A549 (cell line): ENCODE data around the gene EIF4E2. TPM values are rescaled to one million over a fixed set of nuclear protein-coding genes. Genes with fewer than 3 reads are reported as not detected.

Experiments used
- ATAC-seq, 2 experiments: fragments of 200-7000 bp in 1 of 2; fragments of >200 bp in 1 of 2; cut with Nextera tagmentation in 1 of 2; cut with Tn5 transposase in 1 of 2; 3 replicates each; pipeline versions ENCODE4 v1.8.0 to v1.9.1; 2018 to 2020; ENCODE audit warnings: mild to moderate bottlenecking in 1 of 2, moderate library complexity in 1 of 2
- CTCF ChIA-PET: fragments of 300-600 bp; sonication (Branson Sonifier 250); formaldehyde crosslinking; extraction: SDS; loops from one replicate; lab custom pipeline; 2021; ENCODE audit warnings: antibody characterized with exemption, inconsistent platforms; lab: Yijun Ruan, JAX
- POLR2A ChIA-PET: fragments of 350-600 bp; formaldehyde crosslinking; extraction: SDS; loops from one replicate; lab custom pipeline; 2021; ENCODE audit warnings: antibody characterized with exemption, inconsistent platforms; lab: Yijun Ruan, JAX
- DNase-seq, 2 experiments: peaks; one replicate each; pipeline versions ENCODE4 v3.0.0 to v3.0.0-alpha.2; 2011 to 2016; ENCODE audit warnings: low read depth in 1 of 2, low spot score in 1 of 2
- FAIRE-seq: peaks from 2 replicates; lab custom pipeline; 2011; peaks lifted over from hg19 to GRCh38; lab: Jason Lieb, UNC
- H3K27ac ChIP-seq, 2 experiments: fragments of >200 bp; sonication (Bioruptor Twin); formaldehyde crosslinking; 3 replicates each; pipeline ENCODE4 v1.5.1; 2016 to 2017
- H3K4me1 ChIP-seq: fragments of >200 bp; sonication (Bioruptor Twin); formaldehyde crosslinking; 3 replicates; pipeline ENCODE4 v1.6.1; 2016
- H3K4me2 ChIP-seq: fragments of >200 bp; sonication (Bioruptor Twin); formaldehyde crosslinking; 3 replicates; pipeline ENCODE4 v1.6.1; 2016
- H3K4me3 ChIP-seq: fragments of >200 bp; sonication (Bioruptor Twin); formaldehyde crosslinking; 3 replicates; pipeline ENCODE4 v1.5.1; 2016
- H3K9me3 ChIP-seq: fragments of >200 bp; sonication (Bioruptor Twin); formaldehyde crosslinking; 3 replicates; pipeline ENCODE4 v1.6.1; 2016
- BHLHE40 ChIP-seq: IDR thresholded peaks from 2 replicates; pipeline ENCODE4 v1.6.1; 2012; ENCODE audit warnings: low read depth, low read length, inconsistent platforms
- CBX8 ChIP-seq: fragments of 200-600 bp; sonication (generic); IDR thresholded peaks from 2 replicates; pipeline ENCODE4 v1.6.1; 2016
- CEBPB ChIP-seq, 2 experiments: fragments of >200 bp in 1 of 2; sonication (Bioruptor Twin) in 1 of 2; formaldehyde crosslinking in 1 of 2; IDR thresholded peaks; 2 replicates each; pipeline ENCODE4 v1.6.1; 2012 to 2016
- ESRRA ChIP-seq: fragments of 150-350 bp; IDR thresholded peaks from 2 replicates; pipeline ENCODE4 v1.6.1; 2014; ENCODE audit warnings: mild to moderate bottlenecking, low read length, borderline replicate concordance
- FOSL2 ChIP-seq, 2 experiments: fragments of 450-650 bp in 1 of 2; fragments of >200 bp in 1 of 2; sonication (Bioruptor Twin) in 1 of 2; formaldehyde crosslinking; IDR thresholded peaks; 2 replicates each; pipeline versions ENCODE4 v1.5.0 to v1.6.1; 2016 to 2020; ENCODE audit warnings: mild to moderate bottlenecking in 1 of 2, moderate library complexity in 1 of 2
- HDAC2 ChIP-seq: fragments of 200-600 bp; sonication (generic); IDR thresholded peaks from 2 replicates; pipeline ENCODE4 v1.6.1; 2016
- HES2 ChIP-seq: fragments of >200 bp; sonication (Bioruptor Twin); formaldehyde crosslinking; IDR thresholded peaks from 2 replicates; pipeline ENCODE4 v1.6.1; 2016
- HEYL ChIP-seq: fragments of 250-450 bp; sonication (Bioruptor Pico); IDR thresholded peaks from 2 replicates; pipeline ENCODE4 v1.8.0; 2021; ENCODE audit warnings: mild to moderate bottlenecking, moderate library complexity
- HOXA7 ChIP-seq: fragments of 250-450 bp; sonication (Bioruptor Pico); IDR thresholded peaks from 2 replicates; pipeline ENCODE4 v1.5.0; 2020; ENCODE audit warnings: mild to moderate bottlenecking, moderate library complexity
- HOXB13 ChIP-seq: fragments of 250-450 bp; sonication (Bioruptor Pico); IDR thresholded peaks from 2 replicates; pipeline ENCODE4 v1.5.0; 2020; ENCODE audit warnings: low read depth, mild to moderate bottlenecking, moderate library complexity
- KDM5A ChIP-seq: fragments of 200-600 bp; sonication (generic); IDR thresholded peaks from 2 replicates; pipeline ENCODE4 v1.6.1; 2016; ENCODE audit warnings: antibody characterized with exemption, mild to moderate bottlenecking
- MAFK ChIP-seq: fragments of 450-650 bp; IDR thresholded peaks from 2 replicates; pipeline ENCODE4 v1.6.1; 2014; ENCODE audit not compliant: partially characterized antibody
- MAX ChIP-seq: IDR thresholded peaks from 2 replicates; pipeline ENCODE4 v1.6.1; 2012
- NFE2L2 ChIP-seq: fragments of 150-350 bp; conservative IDR thresholded peaks from 2 replicates; pipeline ENCODE4 v1.6.1; 2014; ENCODE audit warnings: low read length
- RAD21 ChIP-seq, 2 experiments: fragments of >200 bp in 1 of 2; sonication (Bioruptor Twin) in 1 of 2; formaldehyde crosslinking in 1 of 2; IDR thresholded peaks in 1 of 2; conservative IDR thresholded peaks in 1 of 2; 2 replicates in 1 of 2; 3 replicates in 1 of 2; pipeline ENCODE4 v1.6.1; 2012 to 2018; ENCODE audit warnings: inconsistent platforms in 1 of 2
- RARB ChIP-seq: fragments of 250-450 bp; sonication (Bioruptor Pico); IDR thresholded peaks from 2 replicates; pipeline ENCODE4 v1.8.0; 2021; ENCODE audit warnings: mild to moderate bottlenecking, moderate library complexity
- RFX5 ChIP-seq: fragments of 450-650 bp; IDR thresholded peaks from 2 replicates; pipeline ENCODE4 v1.7.1; 2014; ENCODE audit warnings: antibody characterized with exemption, mild to moderate bottlenecking, moderate library complexity
- SREBF2 ChIP-seq: fragments of 450-650 bp; IDR thresholded peaks from 2 replicates; pipeline ENCODE4 v1.6.1; 2014; ENCODE audit warnings: mild to moderate bottlenecking, moderate library complexity
- TFCP2L1 ChIP-seq: fragments of 250-450 bp; sonication (Bioruptor Pico); IDR thresholded peaks from 2 replicates; pipeline ENCODE4 v1.5.0; 2021; ENCODE audit warnings: mild to moderate bottlenecking
- ZC3H11A ChIP-seq: fragments of 450-650 bp; IDR thresholded peaks from 2 replicates; pipeline ENCODE4 v1.6.1; 2014; ENCODE audit warnings: antibody characterized with exemption, mild to moderate bottlenecking
- ZNF302 ChIP-seq: fragments of 250-450 bp; sonication (Bioruptor Pico); IDR thresholded peaks from 2 replicates; pipeline ENCODE4 v1.9.0; 2021; ENCODE audit warnings: inconsistent platforms, mild to moderate bottlenecking, moderate library complexity
- ZSCAN20 ChIP-seq: fragments of 250-450 bp; sonication (Bioruptor Pico); IDR thresholded peaks from 2 replicates; pipeline ENCODE4 v1.8.0; 2022; ENCODE audit warnings: mild to moderate bottlenecking, moderate library complexity
- WGBS: methylation state at CpG from one replicate; pipeline ENCODE4 v1.1.6; 2017; ENCODE audit errors: missing lambda C conversion rate; 5-methylcytosine and 5-hydroxymethylcytosine counted together
- polyA plus RNA-seq, 4 experiments: library from polyadenylated mRNA; depleted of rRNA in 3 of 4; stranded (reverse); fragments of >200 nt; fragmentation: RNase III in 1 of 4; extraction: RNeasy Plus Mini Kit Qiagen cat#74134 plus additional on column Dnase treatment in 1 of 4; gene quantifications; 2 replicates in 3 of 4; 3 replicates in 1 of 4; pipeline ENCODE4 v1.2.3, GENCODE V29; 2011 to 2017
- TF ChIP-seq, protein P1 (sequence below): fragments of >200 bp; sonication (Bioruptor Twin); formaldehyde crosslinking; IDR thresholded peaks from 3 replicates; pipeline ENCODE4 v1.6.1; 2016
- TF ChIP-seq, protein P2 (sequence below): fragments of >200 bp; sonication (Bioruptor Twin); formaldehyde crosslinking; IDR thresholded peaks from 3 replicates; pipeline ENCODE4 v1.5.1; 2016

The EIF4E2 gene
- polyA plus RNA-seq, 2 of the 4 experiments (the other 2 are of a cell fraction): 49.1 to 177 TPM

- H3K4me3 ChIP-seq: peak overlapping the region; percentile 95
- TF ChIP-seq RARB (CRISPR knock-in tag): no peak
- no peak for TF ChIP-seq CBX8
- TF ChIP-seq MAX: no peak
- no peak for TF ChIP-seq ZC3H11A
- no peak for TF ChIP-seq HOXA7 (CRISPR knock-in tag)
- TF ChIP-seq TFCP2L1 (CRISPR knock-in tag): no peak
- TF ChIP-seq RFX5: no peak
- TF ChIP-seq HDAC2: no peak
- no peak for TF ChIP-seq CEBPB (IDR thresholded peaks at IDR 0.05)
- no peak for TF ChIP-seq SREBF2
- no peak for TF ChIP-seq BHLHE40
- no peak for TF ChIP-seq ESRRA
- no peak for TF ChIP-seq HOXB13 (CRISPR knock-in tag)
- TF ChIP-seq, protein P1, sequence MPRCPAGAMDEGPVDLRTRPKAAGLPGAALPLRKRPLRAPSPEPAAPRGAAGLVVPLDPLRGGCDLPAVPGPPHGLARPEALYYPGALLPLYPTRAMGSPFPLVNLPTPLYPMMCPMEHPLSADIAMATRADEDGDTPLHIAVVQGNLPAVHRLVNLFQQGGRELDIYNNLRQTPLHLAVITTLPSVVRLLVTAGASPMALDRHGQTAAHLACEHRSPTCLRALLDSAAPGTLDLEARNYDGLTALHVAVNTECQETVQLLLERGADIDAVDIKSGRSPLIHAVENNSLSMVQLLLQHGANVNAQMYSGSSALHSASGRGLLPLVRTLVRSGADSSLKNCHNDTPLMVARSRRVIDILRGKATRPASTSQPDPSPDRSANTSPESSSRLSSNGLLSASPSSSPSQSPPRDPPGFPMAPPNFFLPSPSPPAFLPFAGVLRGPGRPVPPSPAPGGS: no peak
- no peak for TF ChIP-seq RAD21 (conservative IDR thresholded peaks at IDR 0.05 in 1 of 2, IDR thresholded peaks at IDR 0.05 in 1 of 2)
- DNase-seq (no peak), FAIRE-seq (no peak), ATAC-seq (no peak)
- ChIA-PET CTCF (interaction anchor here (1.1 kb wide), 1 partner anchor 22 kb away, joined by 3 read pairs; no protein-coding TSS in a partner anchor), POLR2A (no interaction called here)
- H3K4me2 ChIP-seq: peak overlapping the region; percentile 70
- WGBS: 94% methylated on average over 4 of the region's 4 CpGs
- H3K27ac ChIP-seq: peak overlapping the region in 1 of 2 experiments; percentile 99; a peak in 3 of 6 replicates
- H3K4me1 ChIP-seq: peaks cover 5% of the 10 kb centered on the region; the same call in 2 of the 3 replicates
- H3K9me3 ChIP-seq: no peaks in the 10 kb centered on the region
Observed at GRCh38 chr2:232551776-232552175, 1.3 kb downstream of the EIF4E2 start.

DNA sequence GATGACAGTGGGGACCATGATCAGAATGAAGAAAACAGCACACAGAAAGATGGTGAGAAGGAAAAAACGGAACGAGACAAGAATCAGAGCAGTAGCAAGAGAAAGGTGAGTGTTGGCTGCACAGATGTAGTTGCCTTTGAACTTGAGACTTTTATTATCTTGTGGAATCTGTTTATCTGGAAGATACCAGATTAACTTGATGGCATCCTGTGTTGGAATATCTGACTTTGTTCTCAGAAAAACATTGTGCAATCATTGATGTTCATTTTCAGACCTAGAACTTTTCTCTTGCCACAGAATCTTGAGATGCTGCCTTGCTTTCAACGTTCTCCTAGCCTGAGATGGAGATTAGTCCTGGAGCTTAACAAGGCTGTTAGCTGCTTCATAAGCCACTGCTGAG, 5.9 kb downstream of the EIF4E2 start:
- POLR2A ChIA-PET: no interaction called here
- Histone ChIP-seq H3K27ac (no peak overlapping the region), H3K4me2 (no peak overlapping the region), H3K4me1 (peaks cover 5% of the 10 kb centered on the region; the same call in 2 of the 3 replicates), H3K9me3 (no peaks in the 10 kb centered on the region), H3K4me3 (no peak overlapping the region)
- no peak for FAIRE-seq
- no peak for ATAC-seq
- no peak for DNase-seq
- CTCF ChIA-PET: interaction anchor here (0.7 kb wide), 1 partner anchor 17 kb away, joined by 3 read pairs; no protein-coding TSS in a partner anchor
- WGBS: 88% methylated on average over 3 of the region's 3 CpGs
- TF ChIP-seq CEBPB (IDR thresholded peaks at IDR 0.05) (0 out of 4 replicates have a peak, but pooled peaks of 1 of the 2 experiments have one; percentile 5), KDM5A (no peak)

GRCh38 chr2:232562515-232563151, 12.1 kb downstream of the EIF4E2 start:
- WGBS: 85% methylated on average over 8 of the region's 8 CpGs
- Histone ChIP-seq H3K4me3 (no peak overlapping the region), H3K4me2 (no peak overlapping the region), H3K27ac (no peak overlapping the region), H3K9me3 (no peaks in the 10 kb centered on the region), H3K4me1 (peaks cover 5% of the 10 kb centered on the region)
- no peak for FAIRE-seq
- ATAC-seq: peak; percentile 68 to 73; a peak in 5 of 6 replicates
- CTCF ChIA-PET: interaction anchor here (0.9 to 1.2 kb wide), 2 partner anchors 9 to 106 kb away, joined by 4 read pairs; no protein-coding TSS in a partner anchor
- POLR2A ChIA-PET: no interaction called here
- TF ChIP-seq ZSCAN20 (CRISPR knock-in tag) (no peak), ZNF302 (CRISPR knock-in tag) (no peak), FOSL2 (IDR thresholded peaks at IDR 0.05) (no peak), FOSL2 (CRISPR knock-in tag; IDR thresholded peaks at IDR 0.05) (no peak), CEBPB (IDR thresholded peaks at IDR 0.05) (no peak), MAFK (peak; percentile 76), HES2 (no peak), NFE2L2 (no peak), HOXA7 (CRISPR knock-in tag) (no peak), HEYL (no peak)
- TF ChIP-seq, protein P2, sequence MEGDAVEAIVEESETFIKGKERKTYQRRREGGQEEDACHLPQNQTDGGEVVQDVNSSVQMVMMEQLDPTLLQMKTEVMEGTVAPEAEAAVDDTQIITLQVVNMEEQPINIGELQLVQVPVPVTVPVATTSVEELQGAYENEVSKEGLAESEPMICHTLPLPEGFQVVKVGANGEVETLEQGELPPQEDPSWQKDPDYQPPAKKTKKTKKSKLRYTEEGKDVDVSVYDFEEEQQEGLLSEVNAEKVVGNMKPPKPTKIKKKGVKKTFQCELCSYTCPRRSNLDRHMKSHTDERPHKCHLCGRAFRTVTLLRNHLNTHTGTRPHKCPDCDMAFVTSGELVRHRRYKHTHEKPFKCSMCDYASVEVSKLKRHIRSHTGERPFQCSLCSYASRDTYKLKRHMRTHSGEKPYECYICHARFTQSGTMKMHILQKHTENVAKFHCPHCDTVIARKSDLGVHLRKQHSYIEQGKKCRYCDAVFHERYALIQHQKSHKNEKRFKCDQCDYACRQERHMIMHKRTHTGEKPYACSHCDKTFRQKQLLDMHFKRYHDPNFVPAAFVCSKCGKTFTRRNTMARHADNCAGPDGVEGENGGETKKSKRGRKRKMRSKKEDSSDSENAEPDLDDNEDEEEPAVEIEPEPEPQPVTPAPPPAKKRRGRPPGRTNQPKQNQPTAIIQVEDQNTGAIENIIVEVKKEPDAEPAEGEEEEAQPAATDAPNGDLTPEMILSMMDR: 0 out of 3 replicates have a peak, but pooled peaks have one; percentile 10
- TF ChIP-seq, all 56 proteins: peak for 2
- no peak for DNase-seq
